ENCODE results near the gene ZBTB33.

ZBTB33 gene

DNA sequence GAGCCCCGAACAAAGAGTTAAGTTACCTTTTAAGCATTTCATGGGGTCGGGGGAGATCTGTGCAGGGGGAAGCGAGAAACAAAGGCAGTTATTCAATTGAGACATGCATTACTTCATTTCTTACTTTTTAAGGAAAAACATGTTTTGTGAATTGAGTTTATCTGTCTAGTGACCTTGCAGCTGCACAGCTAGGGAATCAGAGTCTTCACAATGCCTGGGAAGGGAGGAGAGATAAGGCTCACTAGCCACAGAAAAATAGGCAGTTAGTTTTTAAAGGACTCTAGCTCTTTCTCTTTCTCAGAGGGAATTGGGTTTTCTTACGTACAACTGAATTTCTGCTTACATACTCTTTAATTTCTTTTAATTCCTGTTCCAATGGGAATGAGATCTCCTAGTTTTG is 26.2 kb upstream of the ZBTB33 start:
- no peaks in the 10 kb centered on the region for H3K36me3 ChIP-seq (ENCODE audit: insufficient read depth, low read length)
- no peak overlapping the region for H3K4me3 ChIP-seq (ENCODE audit: low read length, poor library complexity, severe bottlenecking)
- no peaks in the 10 kb centered on the region for H3K9me2 ChIP-seq (replicated peaks; ENCODE audit: low read depth, low read length)
- H3K9ac ChIP-seq (ENCODE audit: low read depth, low read length, poor library complexity, severe bottlenecking) = no peak overlapping the region
- H3F3A ChIP-seq (ENCODE audit: low read depth) = no peaks in the 10 kb centered on the region
- H3K4me2 ChIP-seq (ENCODE audit: low read depth, low read length, poor library complexity, severe bottlenecking) = no peak overlapping the region
- no peaks in the 10 kb centered on the region for H3K4me1 ChIP-seq (ENCODE audit: insufficient read depth, low read length, poor library complexity, severe bottlenecking)
- H3K79me2 ChIP-seq (ENCODE audit: insufficient read depth, low read length) = no peaks in the 10 kb centered on the region
- no peaks in the 10 kb centered on the region for H3K27me3 ChIP-seq (ENCODE audit: insufficient read depth, low read length, poor library complexity, severe bottlenecking)
- no peak overlapping the region for H2AFZ ChIP-seq (ENCODE audit: low read length)
- H4K20me1 ChIP-seq (ENCODE audit: insufficient read depth, low read length, poor library complexity, severe bottlenecking) = no peaks in the 10 kb centered on the region
- TF ChIP-seq, protein P1, sequence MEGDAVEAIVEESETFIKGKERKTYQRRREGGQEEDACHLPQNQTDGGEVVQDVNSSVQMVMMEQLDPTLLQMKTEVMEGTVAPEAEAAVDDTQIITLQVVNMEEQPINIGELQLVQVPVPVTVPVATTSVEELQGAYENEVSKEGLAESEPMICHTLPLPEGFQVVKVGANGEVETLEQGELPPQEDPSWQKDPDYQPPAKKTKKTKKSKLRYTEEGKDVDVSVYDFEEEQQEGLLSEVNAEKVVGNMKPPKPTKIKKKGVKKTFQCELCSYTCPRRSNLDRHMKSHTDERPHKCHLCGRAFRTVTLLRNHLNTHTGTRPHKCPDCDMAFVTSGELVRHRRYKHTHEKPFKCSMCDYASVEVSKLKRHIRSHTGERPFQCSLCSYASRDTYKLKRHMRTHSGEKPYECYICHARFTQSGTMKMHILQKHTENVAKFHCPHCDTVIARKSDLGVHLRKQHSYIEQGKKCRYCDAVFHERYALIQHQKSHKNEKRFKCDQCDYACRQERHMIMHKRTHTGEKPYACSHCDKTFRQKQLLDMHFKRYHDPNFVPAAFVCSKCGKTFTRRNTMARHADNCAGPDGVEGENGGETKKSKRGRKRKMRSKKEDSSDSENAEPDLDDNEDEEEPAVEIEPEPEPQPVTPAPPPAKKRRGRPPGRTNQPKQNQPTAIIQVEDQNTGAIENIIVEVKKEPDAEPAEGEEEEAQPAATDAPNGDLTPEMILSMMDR (conservative IDR thresholded peaks at IDR 0.05; ENCODE audit: low read length) = no peak
- no peak for TF ChIP-seq EZH2phosphoT487 (IDR thresholded peaks at IDR 0.05; ENCODE audit: borderline replicate concordance)
- no peaks in the 10 kb centered on the region for H3K9me3 ChIP-seq (ENCODE audit: insufficient read depth, low read depth, low read length)

DNA sequence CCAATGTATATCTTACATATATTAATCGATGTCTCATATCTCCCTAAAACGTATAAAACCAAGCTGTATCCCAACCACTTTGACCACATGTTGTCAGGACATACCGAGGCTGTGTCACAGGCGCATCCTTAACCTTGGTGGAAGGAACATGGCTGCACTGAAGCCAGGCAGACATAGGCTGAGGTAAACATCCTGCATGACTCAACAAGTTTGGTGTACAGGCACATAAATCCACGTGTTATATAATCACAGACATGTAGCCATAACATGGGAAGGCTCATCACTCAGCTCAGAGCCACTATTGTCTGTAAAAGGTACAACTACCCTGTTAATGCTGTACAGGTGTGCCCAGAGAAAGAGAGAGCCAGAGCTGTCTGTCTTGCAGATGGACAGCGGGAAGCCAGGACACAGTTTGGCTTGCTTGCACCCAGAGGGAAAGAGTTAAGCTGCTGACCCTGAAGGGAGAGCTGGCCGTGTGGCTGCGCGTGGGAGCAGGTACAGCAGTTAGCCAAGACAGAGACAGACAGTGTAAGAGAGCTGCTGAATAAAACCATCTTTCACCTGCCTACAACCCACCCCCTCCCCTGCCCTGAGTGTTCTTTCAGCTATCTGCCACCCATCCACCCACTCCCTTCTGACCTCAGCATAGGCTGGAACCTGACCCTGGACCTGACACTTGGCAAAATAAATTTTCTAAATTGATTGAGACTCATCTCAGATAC is 22.3 kb upstream of the ZBTB33 start:
- Histone ChIP-seq H3K36me3 (ENCODE audit: insufficient read depth, low read length) (no peaks in the 10 kb centered on the region), H2AFZ (ENCODE audit: low read length) (no peak overlapping the region), H4K20me1 (ENCODE audit: insufficient read depth, low read length, poor library complexity, severe bottlenecking) (no peaks in the 10 kb centered on the region), H3K4me1 (ENCODE audit: insufficient read depth, low read length, poor library complexity, severe bottlenecking) (no peaks in the 10 kb centered on the region), H3F3A (ENCODE audit: low read depth) (no peaks in the 10 kb centered on the region), H3K9me3 (ENCODE audit: insufficient read depth, low read depth, low read length) (no peaks in the 10 kb centered on the region), H3K4me3 (ENCODE audit: low read length, poor library complexity, severe bottlenecking) (no peak overlapping the region), H3K9me2 (replicated peaks; ENCODE audit: low read depth, low read length) (no peaks in the 10 kb centered on the region), H3K4me2 (ENCODE audit: low read depth, low read length, poor library complexity, severe bottlenecking) (no peak overlapping the region), H3K27me3 (ENCODE audit: insufficient read depth, low read length, poor library complexity, severe bottlenecking) (no peaks in the 10 kb centered on the region), H3K9ac (ENCODE audit: low read depth, low read length, poor library complexity, severe bottlenecking) (no peak overlapping the region), H3K79me2 (ENCODE audit: insufficient read depth, low read length) (no peaks in the 10 kb centered on the region)
- TF ChIP-seq EZH2phosphoT487 (IDR thresholded peaks at IDR 0.05; ENCODE audit: borderline replicate concordance) = no peak
- TF ChIP-seq, protein P1 (conservative IDR thresholded peaks at IDR 0.05; ENCODE audit: low read length) = no peak

DNA sequence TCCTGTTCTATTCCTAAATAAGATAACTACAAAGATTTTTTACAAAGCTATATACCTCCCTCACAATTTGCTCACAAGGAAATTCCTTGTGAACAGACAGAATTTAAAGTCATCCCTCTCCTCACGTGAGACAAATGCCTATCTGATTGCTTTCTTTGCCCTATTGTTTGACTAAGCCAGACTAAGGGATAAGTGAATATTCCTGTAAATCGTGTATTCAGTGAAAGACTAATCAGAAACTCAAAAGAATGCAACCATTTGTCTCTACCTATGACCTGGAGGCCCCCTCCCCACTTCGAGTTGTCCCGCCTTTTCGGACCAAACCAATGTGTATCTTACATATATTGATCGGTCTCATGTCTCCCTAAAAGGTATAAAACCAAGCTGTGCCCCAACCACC is 15.3 kb upstream of the ZBTB33 start:
- H3K4me1 ChIP-seq (ENCODE audit: insufficient read depth, low read length, poor library complexity, severe bottlenecking) = no peaks in the 10 kb centered on the region
- H3K9ac ChIP-seq (ENCODE audit: low read depth, low read length, poor library complexity, severe bottlenecking) = no peak overlapping the region
- no peak for TF ChIP-seq EZH2phosphoT487 (IDR thresholded peaks at IDR 0.05; ENCODE audit: borderline replicate concordance)
- TF ChIP-seq, protein P1 (conservative IDR thresholded peaks at IDR 0.05; ENCODE audit: low read length) = no peak
- H2AFZ ChIP-seq (ENCODE audit: low read length) = no peak overlapping the region
- H3K4me3 ChIP-seq (ENCODE audit: low read length, poor library complexity, severe bottlenecking) = no peak overlapping the region
- no peaks in the 10 kb centered on the region for H3F3A ChIP-seq (ENCODE audit: low read depth)
- no peaks in the 10 kb centered on the region for H3K27me3 ChIP-seq (ENCODE audit: insufficient read depth, low read length, poor library complexity, severe bottlenecking)
- no peaks in the 10 kb centered on the region for H3K9me3 ChIP-seq (ENCODE audit: insufficient read depth, low read depth, low read length)
- no peaks in the 10 kb centered on the region for H3K9me2 ChIP-seq (replicated peaks; ENCODE audit: low read depth, low read length)
- H4K20me1 ChIP-seq (ENCODE audit: insufficient read depth, low read length, poor library complexity, severe bottlenecking) = no peaks in the 10 kb centered on the region
- H3K36me3 ChIP-seq (ENCODE audit: insufficient read depth, low read length) = no peaks in the 10 kb centered on the region
- H3K79me2 ChIP-seq (ENCODE audit: insufficient read depth, low read length) = no peaks in the 10 kb centered on the region
- no peak overlapping the region for H3K4me2 ChIP-seq (ENCODE audit: low read depth, low read length, poor library complexity, severe bottlenecking)

Data from Loucy (cell line).